ENCODE results near the gene MED16.
"Not testable (repeated sequence)": the region's sequence is repeated elsewhere in the genome, so short reads cannot be mapped to it uniquely, and the experiment has no call there.

The MED16 gene

DNA sequence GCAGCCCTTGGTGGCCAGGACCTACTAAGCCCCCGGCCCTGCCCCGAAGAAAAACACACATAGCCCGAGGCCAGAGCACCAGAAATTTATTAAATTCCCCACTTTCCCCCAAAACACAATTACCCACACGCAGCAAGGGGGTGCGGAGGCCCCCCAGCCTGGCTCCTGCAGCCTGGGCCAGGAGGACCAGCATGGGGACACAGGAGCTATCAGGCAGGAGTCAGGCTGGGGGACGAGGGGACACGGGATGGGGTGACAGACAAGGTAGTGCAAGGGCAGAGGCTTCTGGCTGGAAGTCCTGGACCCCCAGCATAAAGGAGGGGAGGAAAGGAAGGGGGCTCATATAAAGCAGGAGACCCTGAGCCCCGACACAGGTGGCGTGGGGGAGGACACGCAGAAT is 3.4 kb upstream of the MED16 start:
- Mint-ChIP-seq H3K27ac (no peak overlapping the region), H3K4me1 (peaks cover 29% of the 10 kb centered on the region), H3K36me3 (peaks cover 29% of the 10 kb centered on the region), H3K4me3 (no peak overlapping the region), H3K27me3 (no peaks in the 10 kb centered on the region), H3K9me3 (no peaks in the 10 kb centered on the region)
- CTCF ChIA-PET = no interaction called here
- no peak for DNase-seq

DNA sequence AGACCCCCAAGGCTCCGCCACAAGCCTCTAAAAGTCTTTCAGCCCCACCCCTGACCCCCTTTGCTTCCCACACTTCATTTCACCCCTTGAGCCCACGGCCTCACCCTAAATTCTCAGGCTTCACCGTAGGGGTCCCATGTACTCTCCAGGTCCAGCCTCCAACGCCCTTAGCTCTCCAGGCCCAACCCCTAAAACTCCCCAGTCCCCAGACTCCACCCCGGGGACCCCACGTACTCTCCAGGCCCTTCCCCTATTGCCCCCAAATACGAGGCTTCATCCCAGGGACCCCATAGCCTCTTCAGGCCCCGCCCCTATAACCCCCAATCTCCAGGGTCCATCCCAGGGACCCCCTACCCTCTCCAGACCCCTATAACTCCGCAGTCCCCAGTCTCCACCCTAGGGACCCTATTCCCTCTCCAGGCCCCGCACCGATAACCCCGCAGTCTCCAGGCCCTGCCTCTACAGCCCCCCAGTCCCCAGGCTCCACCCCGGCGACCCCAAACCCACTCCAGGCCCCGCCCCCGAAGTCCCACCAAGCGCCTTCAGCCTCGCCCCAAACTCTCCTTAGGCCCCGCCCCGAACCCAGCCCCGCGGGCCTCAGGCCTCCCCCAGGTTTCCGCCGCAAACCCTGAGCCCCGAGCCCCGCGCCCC is 619 bp downstream of the MED16 start:
- H3K9me3 Mint-ChIP-seq = no peaks in the 10 kb centered on the region
- DNase-seq = peak; percentile 75
- H3K27me3 Mint-ChIP-seq = no peaks in the 10 kb centered on the region
- peak overlapping the region; percentile 81 for H3K4me3 Mint-ChIP-seq
- CTCF ChIA-PET = interaction anchor here (1.3 to 1.9 kb wide), 2 partner anchors 15 to 29 kb away, joined by 4 to 7 read pairs; no protein-coding TSS in a partner anchor
- peaks cover 24% of the 10 kb centered on the region for H3K4me1 Mint-ChIP-seq
- H3K36me3 Mint-ChIP-seq = peaks cover 33% of the 10 kb centered on the region
- peak overlapping the region; percentile 84 for H3K27ac Mint-ChIP-seq

DNA sequence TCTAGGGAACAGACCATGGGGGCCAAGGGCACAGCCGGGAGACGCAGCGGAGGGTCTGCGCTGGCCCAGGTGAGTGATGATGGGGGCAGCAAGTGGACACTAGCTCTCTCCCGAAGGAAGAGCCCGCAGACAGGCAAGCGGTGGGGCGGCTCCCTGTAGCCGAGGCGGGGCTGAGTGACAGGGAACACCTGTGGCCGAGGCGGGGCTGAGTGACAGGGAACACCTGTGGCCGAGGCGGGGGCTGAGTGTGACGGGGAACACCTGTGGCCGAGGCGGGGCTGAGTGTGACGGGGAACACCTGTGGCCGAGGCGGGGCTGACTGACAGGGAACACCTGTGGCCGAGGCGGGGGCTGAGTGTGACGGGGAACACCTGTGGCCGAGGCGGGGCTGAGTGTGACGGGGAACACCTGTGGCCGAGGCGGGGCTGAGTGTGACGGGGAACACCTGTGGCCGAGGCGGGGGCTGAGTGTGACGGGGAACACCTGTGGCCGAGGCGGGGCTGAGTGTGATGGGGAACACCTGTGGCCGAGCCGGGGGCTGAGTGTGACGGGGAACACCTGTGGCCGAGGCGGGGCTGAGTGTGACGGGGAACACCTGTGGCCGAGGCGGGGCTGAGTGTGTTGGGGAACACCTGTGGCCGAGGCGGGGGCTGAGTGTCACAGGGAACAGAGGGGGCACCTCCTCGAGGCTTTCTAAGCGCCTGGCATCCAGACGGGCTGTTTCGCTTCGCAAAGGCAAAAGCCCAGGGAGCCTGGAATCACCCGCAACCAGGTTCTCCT is 1.4 kb downstream of the MED16 start:
- H3K9me3 Mint-ChIP-seq, CTCF ChIA-PET, DNase-seq, H3K27me3 Mint-ChIP-seq: not testable (repeated sequence)
- peaks cover 28% of the 10 kb centered on the region for H3K36me3 Mint-ChIP-seq
- peak overlapping the region; percentile 81 for H3K4me3 Mint-ChIP-seq
- H3K4me1 Mint-ChIP-seq = peaks cover 24% of the 10 kb centered on the region
- H3K27ac Mint-ChIP-seq = peak overlapping the region; percentile 71

DNA sequence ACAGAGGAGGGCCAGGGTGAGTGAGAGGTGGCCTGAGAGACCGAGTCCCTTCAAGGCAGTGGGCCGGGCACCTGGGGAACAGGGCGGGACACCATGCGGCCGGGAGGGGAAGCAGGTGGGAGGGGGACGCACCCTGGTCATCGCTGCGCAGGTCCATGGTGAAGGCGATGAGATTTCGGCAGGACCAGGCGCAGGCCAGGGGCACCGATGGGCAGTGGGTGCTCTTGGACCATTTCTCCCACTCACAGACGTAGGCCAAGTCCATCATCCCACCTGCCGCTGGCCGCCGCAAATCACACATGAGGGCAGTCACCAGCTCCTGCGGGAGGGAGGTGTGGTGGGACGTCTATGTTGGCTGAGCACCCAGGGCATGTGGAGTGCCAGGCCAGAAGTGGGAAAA is 2.2 kb downstream of the MED16 start:
- H3K9me3 Mint-ChIP-seq = no peaks in the 10 kb centered on the region
- H3K27ac Mint-ChIP-seq = peak overlapping the region; percentile 71
- H3K27me3 Mint-ChIP-seq = no peaks in the 10 kb centered on the region
- peaks cover 24% of the 10 kb centered on the region for H3K36me3 Mint-ChIP-seq
- H3K4me3 Mint-ChIP-seq = peak overlapping the region; percentile 66
- DNase-seq = no peak
- CTCF ChIA-PET = no interaction called here
- H3K4me1 Mint-ChIP-seq = peaks cover 24% of the 10 kb centered on the region

DNA sequence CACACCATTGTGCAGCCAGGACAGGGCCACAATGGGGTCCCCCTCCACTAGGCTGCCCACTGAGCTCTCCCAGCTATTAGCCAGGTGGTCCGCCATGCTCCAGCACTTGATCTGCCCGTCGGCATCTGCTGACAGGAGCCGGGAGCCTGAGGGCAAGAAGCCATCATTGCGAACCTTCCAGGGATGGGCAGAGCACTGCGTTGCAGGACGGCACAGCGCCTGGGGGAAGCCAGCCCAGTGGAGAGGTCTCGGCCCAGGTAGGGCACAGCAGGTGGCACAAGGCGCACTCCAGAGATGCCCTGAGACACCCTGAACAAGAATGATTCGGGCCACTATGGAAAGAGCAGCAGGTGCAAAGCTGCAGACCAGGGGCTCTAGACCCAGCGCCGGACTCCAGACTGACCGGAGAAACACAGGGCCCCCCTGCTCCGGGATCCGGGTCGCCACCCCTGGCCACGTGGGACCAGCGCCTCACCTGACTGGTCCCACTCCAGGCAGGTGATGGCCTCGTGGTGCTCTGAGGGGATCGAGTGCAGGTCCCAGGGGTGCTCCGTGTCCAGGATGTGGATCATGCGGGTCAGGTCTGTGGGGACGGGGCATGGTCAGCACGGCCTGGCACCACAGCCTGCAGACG is 3.2 kb downstream of the MED16 start:
- Mint-ChIP-seq H3K4me1 (peaks cover 24% of the 10 kb centered on the region), H3K27me3 (no peaks in the 10 kb centered on the region), H3K27ac (no peak overlapping the region), H3K9me3 (no peaks in the 10 kb centered on the region), H3K36me3 (peaks cover 27% of the 10 kb centered on the region), H3K4me3 (no peak overlapping the region)
- CTCF ChIA-PET = no interaction called here
- no peak for DNase-seq

DNA sequence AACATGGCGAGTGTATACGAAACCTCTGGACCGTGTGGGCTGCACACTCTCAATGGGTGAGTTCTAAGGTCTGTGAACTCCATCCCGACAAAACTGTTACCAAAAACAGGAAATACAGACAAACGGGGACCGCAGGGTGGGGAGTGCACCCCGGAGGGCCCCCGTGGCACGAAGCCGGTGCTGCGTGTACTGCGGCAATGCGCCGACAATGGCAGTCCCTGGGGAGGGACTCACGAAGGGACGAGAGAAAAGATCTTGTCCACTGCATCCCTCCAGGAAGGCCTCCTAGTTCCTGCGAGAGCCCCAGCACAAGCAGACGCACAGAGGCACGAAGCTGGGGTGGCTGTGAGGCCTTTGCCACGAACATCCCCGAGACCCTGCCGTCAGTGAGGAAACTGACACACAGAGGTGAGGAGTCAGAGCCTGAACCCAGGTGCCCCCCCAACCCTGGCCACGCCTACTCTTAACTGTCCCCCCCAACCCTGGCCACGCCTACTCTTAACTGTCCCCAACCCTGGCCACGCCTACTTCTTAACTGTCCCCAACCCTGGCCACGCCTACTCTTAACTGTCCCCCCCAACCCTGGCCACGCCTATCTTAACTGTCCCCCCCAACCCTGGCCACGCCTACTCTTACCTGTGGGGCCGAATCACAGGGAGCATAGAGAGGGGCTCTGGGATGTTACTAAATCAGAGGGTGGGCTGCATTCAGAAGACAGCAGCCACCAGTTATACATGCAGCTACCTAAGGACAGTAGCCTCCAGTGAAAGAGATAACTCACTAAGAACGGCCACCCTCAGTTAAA is 4.2 kb downstream of the MED16 start:
- no peaks in the 10 kb centered on the region for H3K27me3 Mint-ChIP-seq
- H3K9me3 Mint-ChIP-seq = no peaks in the 10 kb centered on the region
- H3K27ac Mint-ChIP-seq = no peak overlapping the region
- CTCF ChIA-PET = no interaction called here
- no peak overlapping the region for H3K4me3 Mint-ChIP-seq
- peaks cover 20% of the 10 kb centered on the region for H3K4me1 Mint-ChIP-seq
- H3K36me3 Mint-ChIP-seq = peaks cover 31% of the 10 kb centered on the region
- no peak for DNase-seq

DNA sequence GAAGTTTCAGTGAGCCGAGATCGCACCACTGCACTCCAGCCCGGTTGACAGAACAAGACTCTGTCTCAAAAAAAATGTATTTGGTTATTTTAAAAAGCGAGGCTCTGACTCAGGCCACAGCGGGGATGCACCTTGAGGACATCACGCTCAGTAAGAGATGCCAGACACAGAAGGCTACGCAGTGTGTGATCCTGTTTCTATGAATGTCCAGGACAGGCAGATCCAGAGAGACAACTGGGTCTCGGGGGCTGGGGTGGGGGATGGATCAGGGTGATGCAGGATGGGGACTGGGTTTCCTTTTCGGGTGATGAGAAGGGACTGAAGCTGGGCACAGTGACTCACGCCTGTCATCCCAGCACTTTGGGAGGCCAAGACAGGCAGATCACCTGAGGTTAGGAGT is 5.4 kb downstream of the MED16 start:
- no peak for DNase-seq
- Mint-ChIP-seq H3K27me3 (no peaks in the 10 kb centered on the region), H3K27ac (no peak overlapping the region), H3K9me3 (no peaks in the 10 kb centered on the region), H3K4me1 (peaks cover 11% of the 10 kb centered on the region), H3K36me3 (peaks cover 29% of the 10 kb centered on the region), H3K4me3 (no peak overlapping the region)
- CTCF ChIA-PET = no interaction called here

DNA sequence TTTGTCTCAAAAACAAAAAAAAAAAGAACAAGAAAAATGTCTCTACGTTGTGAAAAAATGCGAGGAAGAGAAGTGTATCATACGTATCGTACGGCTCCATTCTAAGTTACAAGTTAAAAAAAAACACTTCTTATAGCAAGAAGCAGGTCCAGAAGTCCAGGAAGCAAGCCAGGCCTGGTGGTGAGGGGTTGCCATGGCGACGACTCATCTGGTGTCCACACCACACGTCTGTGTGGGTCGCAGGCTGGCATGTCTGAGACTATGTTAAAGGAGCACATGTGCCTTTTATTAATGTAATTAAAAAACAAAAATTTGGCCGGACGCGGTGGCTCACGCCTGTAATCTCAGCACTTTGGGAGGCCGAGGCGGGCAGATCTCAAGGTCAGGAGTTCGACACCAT is 5.9 kb downstream of the MED16 start:
- H3K27me3 Mint-ChIP-seq = no peaks in the 10 kb centered on the region
- no peaks in the 10 kb centered on the region for H3K9me3 Mint-ChIP-seq
- no peak overlapping the region for H3K27ac Mint-ChIP-seq
- CTCF ChIA-PET = no interaction called here
- peaks cover 30% of the 10 kb centered on the region for H3K36me3 Mint-ChIP-seq
- peaks cover 9% of the 10 kb centered on the region for H3K4me1 Mint-ChIP-seq
- no peak for DNase-seq
- H3K4me3 Mint-ChIP-seq = no peak overlapping the region

DNA sequence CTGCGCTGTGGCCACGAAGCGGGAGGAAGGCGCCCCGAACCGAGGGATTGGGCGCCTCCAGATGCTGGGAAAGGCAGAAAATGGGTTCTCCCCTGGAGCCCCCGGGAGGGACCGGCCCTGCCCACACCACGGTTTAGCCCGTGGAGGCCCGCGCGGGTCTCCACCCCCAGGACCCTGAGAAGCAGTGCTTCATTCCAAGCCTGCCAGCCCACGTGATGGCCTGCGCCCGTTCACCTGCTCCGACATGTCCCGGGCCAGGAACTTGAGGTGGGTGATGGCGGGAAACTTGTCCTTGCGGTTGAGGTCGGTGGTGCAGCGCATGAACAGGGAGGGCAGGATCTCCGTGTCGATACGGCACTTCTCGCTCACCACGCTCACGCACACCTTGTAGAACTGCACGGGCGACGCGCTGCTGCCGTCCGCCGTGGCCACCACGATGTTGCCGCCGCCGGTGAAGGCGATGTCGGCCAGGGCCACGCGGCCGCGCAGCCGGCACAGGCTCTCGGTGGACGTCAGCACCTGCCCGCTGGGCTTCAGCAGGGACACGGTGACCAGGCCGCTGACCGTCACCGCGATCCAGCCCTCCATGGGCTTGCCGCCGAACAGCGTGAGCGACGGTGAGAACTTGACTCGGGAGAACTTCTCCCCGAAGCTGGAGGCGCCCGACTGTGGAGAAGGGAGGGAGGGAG is 7.3 kb downstream of the MED16 start:
- Mint-ChIP-seq H3K27ac (no peak overlapping the region), H3K36me3 (peaks cover 39% of the 10 kb centered on the region), H3K4me3 (no peak overlapping the region), H3K4me1 (no peaks in the 10 kb centered on the region), H3K9me3 (no peaks in the 10 kb centered on the region), H3K27me3 (no peaks in the 10 kb centered on the region)
- CTCF ChIA-PET = no interaction called here
- DNase-seq = no peak

DNA sequence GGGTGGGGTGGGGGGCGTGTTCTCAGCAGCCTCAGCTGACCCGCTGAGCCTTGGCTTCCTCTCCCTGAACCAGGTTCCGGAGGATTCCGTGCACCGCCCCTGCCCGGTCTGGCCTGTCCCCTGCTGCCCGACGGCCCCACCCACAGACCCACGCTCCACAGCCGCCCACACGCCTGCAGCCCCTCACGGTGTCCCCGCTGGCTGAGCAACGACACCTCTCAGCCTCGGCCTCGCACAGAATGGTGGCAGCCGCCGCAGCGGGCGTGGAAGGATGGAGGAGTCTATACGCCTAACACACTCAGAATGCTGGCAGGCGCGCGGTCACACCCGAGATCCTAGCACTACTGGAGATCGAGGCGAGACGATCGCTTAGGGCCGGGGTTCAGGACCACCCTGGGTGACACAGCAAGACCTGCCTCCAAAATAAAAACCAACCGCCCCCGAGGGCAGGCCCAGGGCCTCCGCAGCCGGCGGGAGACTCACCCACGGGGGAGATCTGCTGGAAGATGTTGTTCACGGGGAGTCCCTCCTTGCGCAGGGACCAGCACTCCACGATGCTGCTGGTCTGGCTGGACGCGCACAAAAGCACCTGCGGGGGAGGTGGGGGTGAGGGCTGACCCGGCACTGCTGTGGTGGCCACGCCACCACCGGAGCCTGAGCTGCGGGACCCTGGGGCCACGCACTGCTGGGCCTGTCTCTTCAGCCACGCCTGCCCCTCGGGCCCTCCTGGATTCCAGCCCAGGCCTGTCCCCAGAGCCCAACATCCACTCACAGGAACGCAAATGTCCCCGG is 8.4 kb downstream of the MED16 start:
- Mint-ChIP-seq H3K9me3 (no peaks in the 10 kb centered on the region), H3K36me3 (peaks cover 32% of the 10 kb centered on the region), H3K4me1 (no peaks in the 10 kb centered on the region), H3K4me3 (no peak overlapping the region), H3K27ac (no peak overlapping the region), H3K27me3 (no peaks in the 10 kb centered on the region)
- no peak for DNase-seq
- CTCF ChIA-PET = no interaction called here

DNA sequence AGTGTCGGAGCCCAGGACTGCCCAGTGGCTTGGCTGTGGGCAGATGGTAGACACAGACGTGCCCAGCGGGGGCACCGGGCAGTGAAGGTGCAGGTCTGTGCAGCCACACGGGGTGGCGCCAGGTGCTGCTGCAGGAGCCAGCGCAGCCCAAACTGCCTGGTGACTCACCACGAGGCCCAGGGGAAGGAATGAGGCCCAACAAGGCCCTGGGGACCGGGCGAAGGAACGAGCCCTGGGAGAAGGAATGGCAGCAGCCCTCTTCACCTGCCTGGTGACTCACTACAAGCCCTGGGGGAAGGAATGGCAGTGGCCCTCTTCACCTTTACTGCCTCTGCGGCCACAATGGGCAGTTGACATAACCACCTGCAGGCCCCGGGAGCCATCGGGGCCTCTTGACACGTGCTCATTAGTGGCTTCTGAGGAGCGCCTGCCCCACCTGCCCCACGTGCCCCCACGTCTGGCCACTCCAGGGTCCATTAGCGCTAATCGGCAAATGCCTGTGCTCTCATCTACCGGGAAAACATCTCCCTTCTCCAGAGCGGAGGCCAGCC is 9.3 kb downstream of the MED16 start:
- no peak overlapping the region for H3K27ac Mint-ChIP-seq
- no peaks in the 10 kb centered on the region for H3K4me1 Mint-ChIP-seq
- CTCF ChIA-PET = interaction anchor here (2.3 kb wide), 1 partner anchor 20 kb away, joined by 6 read pairs; no protein-coding TSS in a partner anchor
- H3K4me3 Mint-ChIP-seq = no peak overlapping the region
- DNase-seq = no peak
- no peaks in the 10 kb centered on the region for H3K9me3 Mint-ChIP-seq
- H3K36me3 Mint-ChIP-seq = peaks cover 29% of the 10 kb centered on the region
- H3K27me3 Mint-ChIP-seq = no peaks in the 10 kb centered on the region

DNA sequence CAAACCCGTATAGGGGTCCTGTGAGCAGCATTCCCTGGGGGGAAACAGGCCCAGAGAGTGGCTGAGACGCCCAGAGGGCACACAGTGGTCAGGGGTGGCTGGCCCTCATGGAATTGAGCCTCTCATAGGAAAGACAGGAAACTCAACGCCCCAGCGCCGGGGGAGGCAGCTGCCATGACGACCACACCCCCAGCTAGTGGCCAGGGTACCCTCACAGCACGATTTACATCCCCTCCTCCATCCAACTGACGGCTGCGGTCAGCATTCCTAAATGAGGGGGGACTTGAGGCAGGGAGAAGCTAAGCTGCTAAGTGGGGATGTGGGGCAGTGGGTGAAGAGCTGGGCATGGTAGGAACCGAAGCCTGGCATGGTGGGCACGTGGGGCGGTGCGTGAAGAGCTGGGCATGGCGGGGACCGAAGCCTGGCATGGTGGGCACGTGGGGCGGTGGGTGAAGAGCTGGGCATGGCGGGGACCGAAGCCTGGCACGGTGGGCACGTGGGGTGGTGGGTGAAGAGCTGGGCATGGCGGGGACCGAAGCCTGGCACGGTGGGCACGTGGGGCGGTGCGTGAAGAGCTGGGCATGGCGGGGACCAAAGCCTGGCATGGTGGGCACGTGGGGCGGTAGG is 10.0 kb downstream of the MED16 start:
- Mint-ChIP-seq H3K36me3 (peaks cover 27% of the 10 kb centered on the region), H3K4me1 (no peaks in the 10 kb centered on the region), H3K4me3 (no peak overlapping the region), H3K27me3 (no peaks in the 10 kb centered on the region), H3K27ac (no peak overlapping the region), H3K9me3 (no peaks in the 10 kb centered on the region)
- CTCF ChIA-PET = interaction anchor here (0.8 to 2.3 kb wide), 2 partner anchors 11 to 19 kb away, joined by 3 to 6 read pairs; no protein-coding TSS in a partner anchor
- DNase-seq = no peak
